Natural killer cell treated with Interleukin-12 subunit alpha and Interleukin-12 subunit beta and Interleukin-15 and Interleukin-18, amount 100 ng/mL, for 72 hours (primary cell): ENCODE results near the gene KCNJ18. TPM values are rescaled to one million over a fixed set of nuclear protein-coding genes. Genes with fewer than 3 reads are reported as not detected.
"Not testable (repeated sequence)": the region's sequence is repeated elsewhere in the genome, so short reads cannot be mapped to it uniquely, and the experiment has no call there.

ENCODE experiments used
- ATAC-seq, 2 donors: fragments of 150-1000 bp; cut with Tn5 transposase in 1 of 2; sonication (Bioruptor Pico), chemical (Tn5 transposase) in 1 of 2; 2 replicates each; pipeline ENCODE4 v1.10.0; 2021
- DNase-seq: peaks from one replicate; pipeline ENCODE4 v3.0.0; 2022; ENCODE audit warnings: low spot score
- H3K27ac Mint-ChIP-seq, 2 donors: 1 replicate in 1 of 2; 2 replicates in 1 of 2; pipeline ENCODE4 v1.8.0; 2022; ENCODE audit warnings: mixed read lengths in 2 of 2, mild to moderate bottlenecking in 1 of 2, moderate library complexity in 1 of 2
- H3K27me3 Mint-ChIP-seq, 2 donors: 1 replicate in 1 of 2; 2 replicates in 1 of 2; pipeline ENCODE4 v1.8.0; 2022; ENCODE audit warnings: mixed read lengths in 2 of 2
- H3K36me3 Mint-ChIP-seq: one replicate; pipeline ENCODE4 v1.8.0; 2022; ENCODE audit warnings: mixed read lengths
- H3K4me1 Mint-ChIP-seq, 2 donors: 1 replicate in 1 of 2; 2 replicates in 1 of 2; pipeline ENCODE4 v1.8.0; 2022; ENCODE audit warnings: low read depth in 2 of 2, mixed read lengths in 2 of 2, mild to moderate bottlenecking in 1 of 2
- H3K4me3 Mint-ChIP-seq: one replicate; pipeline ENCODE4 v1.8.0; 2022; ENCODE audit warnings: mixed read lengths
- H3K9me3 Mint-ChIP-seq: 2 replicates; pipeline ENCODE4 v1.8.0; 2022; ENCODE audit warnings: mixed read lengths
- total RNA-seq, 2 donors: library from RNA; stranded (reverse); gene quantifications; one replicate each; pipeline ENCODE4 v1.2.3, GENCODE V29; 2022

Gene KCNJ18
- total RNA-seq, 2 donors from 2014 or later: not detected

- Mint-ChIP-seq H3K27me3 (peaks cover 0 to 4% of the 10 kb centered on the region in 2 donors), H3K4me3 (no peak overlapping the region), H3K9me3 (peaks cover 6% of the 10 kb centered on the region), H3K27ac (no peak overlapping the region), H3K4me1 (peaks cover 0 to 6% of the 10 kb centered on the region in 2 donors), H3K36me3 (peaks cover 13% of the 10 kb centered on the region)
- DNase-seq (peak; percentile 54), ATAC-seq (peak; percentile 36 to 49)
These were observed 15.8 kb upstream of the KCNJ18 start for GRCh38 chr17:21676281-21677111.

- Mint-ChIP-seq H3K27me3 (peaks cover 0 to 4% of the 10 kb centered on the region in 2 donors), H3K36me3 (peaks cover 13% of the 10 kb centered on the region), H3K4me3 (no peak overlapping the region), H3K4me1 (peaks cover 0 to 6% of the 10 kb centered on the region in 2 donors), H3K9me3 (peaks cover 6% of the 10 kb centered on the region), H3K27ac (no peak overlapping the region)
- DNase-seq (peak; percentile 47), ATAC-seq (no peak)
These were observed 15.0 kb upstream of the KCNJ18 start for GRCh38 chr17:21677126-21677910.

GRCh38 chr17:21677911-21678310 lies 14.4 kb upstream of the KCNJ18 start:
- ATAC-seq (no peak), DNase-seq (no peak)
- Mint-ChIP-seq H3K9me3 (peaks cover 6% of the 10 kb centered on the region), H3K4me3 (no peak overlapping the region), H3K27ac (no peak overlapping the region), H3K4me1 (peaks cover 0 to 6% of the 10 kb centered on the region in 2 donors), H3K36me3 (peaks cover 13% of the 10 kb centered on the region), H3K27me3 (peaks cover 0 to 4% of the 10 kb centered on the region in 2 donors)

GRCh38 chr17:21678393-21679081 lies 13.8 kb upstream of the KCNJ18 start:
- no peak overlapping the region for H3K27ac Mint-ChIP-seq
- H3K4me1 Mint-ChIP-seq: peaks cover 0 to 6% of the 10 kb centered on the region in 2 donors
- H3K27me3 Mint-ChIP-seq: peaks cover 0 to 4% of the 10 kb centered on the region in 2 donors
- peaks cover 10% of the 10 kb centered on the region for H3K36me3 Mint-ChIP-seq
- DNase-seq (peak; percentile 58), ATAC-seq (no peak)
- no peak overlapping the region for H3K4me3 Mint-ChIP-seq
- peaks cover 4% of the 10 kb centered on the region for H3K9me3 Mint-ChIP-seq

- H3K27me3 Mint-ChIP-seq: peaks cover 0 to 4% of the 10 kb centered on the region in 2 donors
- H3K4me1 Mint-ChIP-seq: peaks cover 0 to 6% of the 10 kb centered on the region in 2 donors
- peaks cover 4% of the 10 kb centered on the region for H3K9me3 Mint-ChIP-seq
- H3K36me3 Mint-ChIP-seq: peaks cover 10% of the 10 kb centered on the region
- DNase-seq: peak; percentile 56
- no peak for ATAC-seq
- no peak overlapping the region for H3K27ac Mint-ChIP-seq
- no peak overlapping the region for H3K4me3 Mint-ChIP-seq
These were observed 12.8 kb upstream of the KCNJ18 start for GRCh38 chr17:21679256-21680146.

GRCh38 chr17:21680366-21680765 lies 12.0 kb upstream of the KCNJ18 start:
- Mint-ChIP-seq H3K36me3 (peaks cover 10% of the 10 kb centered on the region), H3K9me3 (peaks cover 4% of the 10 kb centered on the region), H3K4me1 (peaks cover 0 to 6% of the 10 kb centered on the region in 2 donors), H3K27ac (no peak overlapping the region), H3K4me3 (no peak overlapping the region), H3K27me3 (peaks cover 0 to 4% of the 10 kb centered on the region in 2 donors)
- DNase-seq: peak; percentile 58
- no peak for ATAC-seq

GRCh38 chr17:21680850-21681351 lies 11.4 kb upstream of the KCNJ18 start:
- H3K27me3 Mint-ChIP-seq, H3K27ac Mint-ChIP-seq, H3K36me3 Mint-ChIP-seq, ATAC-seq, H3K4me1 Mint-ChIP-seq, H3K9me3 Mint-ChIP-seq, H3K4me3 Mint-ChIP-seq: not testable (repeated sequence)
- peak; percentile 57 for DNase-seq

- ATAC-seq, H3K4me1 Mint-ChIP-seq, H3K27me3 Mint-ChIP-seq, H3K4me3 Mint-ChIP-seq, H3K27ac Mint-ChIP-seq, H3K9me3 Mint-ChIP-seq, H3K36me3 Mint-ChIP-seq: not testable (repeated sequence)
- DNase-seq: peak; percentile 22
These were observed 10.7 kb upstream of the KCNJ18 start for GRCh38 chr17:21681576-21681975.

- not testable (repeated sequence) for ATAC-seq, H3K36me3 Mint-ChIP-seq, H3K27me3 Mint-ChIP-seq, H3K4me1 Mint-ChIP-seq, H3K9me3 Mint-ChIP-seq, H3K27ac Mint-ChIP-seq, H3K4me3 Mint-ChIP-seq
- peak; percentile 47 for DNase-seq
These were observed 10.2 kb upstream of the KCNJ18 start for GRCh38 chr17:21682130-21682529.

- not testable (repeated sequence) for H3K9me3 Mint-ChIP-seq, H3K27me3 Mint-ChIP-seq, ATAC-seq, H3K36me3 Mint-ChIP-seq, H3K4me3 Mint-ChIP-seq, H3K4me1 Mint-ChIP-seq, H3K27ac Mint-ChIP-seq
- DNase-seq: peak; percentile 5
These were observed 9.1 kb upstream of the KCNJ18 start for GRCh38 chr17:21683142-21683712.

GRCh38 chr17:21683897-21684296 lies 8.4 kb upstream of the KCNJ18 start:
- H3K4me3 Mint-ChIP-seq: not testable (repeated sequence)

GRCh38 chr17:21684384-21684783 lies 7.9 kb upstream of the KCNJ18 start:
- H3K27ac Mint-ChIP-seq, ATAC-seq, H3K27me3 Mint-ChIP-seq: not testable (repeated sequence)

More at GRCh38 chr17:21683897-21684296, 8.4 kb upstream of the KCNJ18 start:
- peak; percentile 18 for DNase-seq
- not testable (repeated sequence) for H3K27me3 Mint-ChIP-seq, H3K27ac Mint-ChIP-seq, H3K4me1 Mint-ChIP-seq, H3K36me3 Mint-ChIP-seq, ATAC-seq, H3K9me3 Mint-ChIP-seq

More at GRCh38 chr17:21684384-21684783, 7.9 kb upstream of the KCNJ18 start:
- not testable (repeated sequence) for H3K9me3 Mint-ChIP-seq, H3K4me1 Mint-ChIP-seq, H3K36me3 Mint-ChIP-seq, H3K4me3 Mint-ChIP-seq
- DNase-seq: peak; percentile 16
